HCT116 (cell line): Measurements from ENCODE around the gene SEMA5A. TPM values are rescaled to one million over a fixed set of nuclear protein-coding genes. Genes with fewer than 3 reads are reported as not detected.

ENCODE experiments used
- ATAC-seq: fragments of 200-7000 bp; cut with Tn5 transposase; 2 replicates; pipeline ENCODE4 v1.9.1; 2020; ENCODE audit warnings: mild to moderate bottlenecking, moderate library complexity
- BruUV-seq: library from RNA; stranded (reverse); fragments of 400-500 nt; replicated peaks from 2 replicates; lab custom pipeline; 2021; lab: Mats Ljungman, UMichigan
- CTCF ChIA-PET: fragments of 300-600 bp; sonication (Branson Sonifier 250); formaldehyde crosslinking; loops from one replicate; lab custom pipeline; 2021; ENCODE audit warnings: antibody characterized with exemption; lab: Charles Lee
- POLR2A ChIA-PET: fragments of 300-600, 350-600 bp; sonication (Branson Sonifier 250); formaldehyde crosslinking; loops from one replicate; lab custom pipeline; 2021; ENCODE audit warnings: antibody characterized with exemption; lab: Charles Lee
- RAD21 ChIA-PET, 2 experiments: fragments of 300-600 bp; sonication (Branson Sonifier 250); formaldehyde crosslinking; loops; one replicate each; lab custom pipeline; 2023; ENCODE audit warnings: low total read pairs in 2 of 2; ENCODE audit not compliant: uncharacterized antibody in 2 of 2, unreplicated experiment in 2 of 2, low non-redundant PET in 1 of 2; lab: Charles Lee
- DNase-seq: peaks from one replicate; pipeline ENCODE4 v3.0.0-alpha.2; 2010; ENCODE audit warnings: low read depth, low spot score
- H2AFZ ChIP-seq: fragments of 200-600 bp; shearing (Covaris generic), sonication (generic); 2 replicates; pipeline ENCODE4 v1.6.1; 2017; ENCODE audit warnings: low read depth, mixed run types, mixed read lengths, antibody characterized with exemption, low read length; ENCODE audit not compliant: poor library complexity, severe bottlenecking
- H3K27ac ChIP-seq: 2 replicates; pipeline ENCODE4 v1.5.1; 2012; ENCODE audit warnings: low read depth, low read length
- H3K27me3 ChIP-seq: fragments of 200-600 bp; sonication (generic); 2 replicates; pipeline ENCODE4 v1.6.1; 2016; ENCODE audit warnings: mixed run types, low read length, mixed read lengths; ENCODE audit not compliant: insufficient read depth
- H3K36me3 ChIP-seq, 2 experiments: fragments of 200-500 bp in 1 of 2; fragments of 200-600 bp in 1 of 2; sonication (Bioruptor generic) in 1 of 2; sonication (generic) in 1 of 2; 2 replicates each; pipeline versions ENCODE4 v1.5.1 to v1.6.1; 2014 to 2016; ENCODE audit warnings: low read length in 2 of 2, inconsistent platforms in 1 of 2, mixed read lengths in 1 of 2, mixed run types in 1 of 2; ENCODE audit not compliant: insufficient read depth in 2 of 2, control insufficient read depth in 1 of 2
- H3K4me1 ChIP-seq, 2 experiments: fragments of 200-600 bp in 1 of 2; sonication (generic) in 1 of 2; 2 replicates each; pipeline versions ENCODE4 v1.5.1 to v1.6.1; 2012 to 2017; ENCODE audit warnings: low read length in 2 of 2, inconsistent platforms in 1 of 2, mild to moderate bottlenecking in 1 of 2, mixed read lengths in 1 of 2, mixed run types in 1 of 2, moderate library complexity in 1 of 2; ENCODE audit not compliant: insufficient read depth in 2 of 2, control insufficient read depth in 1 of 2
- H3K4me2 ChIP-seq: fragments of 200-600 bp; sonication (generic); 2 replicates; pipeline ENCODE4 v1.6.1; 2017; ENCODE audit warnings: mixed run types, low read length, mixed read lengths
- H3K4me3 ChIP-seq, 2 experiments: fragments of 200-600 bp in 1 of 2; sonication (generic) in 1 of 2; replicated peaks in 1 of 2; 2 replicates each; pipeline ENCODE4 v1.5.1; 2011 to 2016; ENCODE audit warnings: low read length in 2 of 2, control low read depth in 1 of 2, low read depth in 1 of 2, mild to moderate bottlenecking in 1 of 2, mixed read lengths in 1 of 2, mixed run types in 1 of 2
- H3K79me2 ChIP-seq: fragments of 200-600 bp; sonication (generic); 2 replicates; pipeline ENCODE4 v1.6.1; 2017; ENCODE audit warnings: mild to moderate bottlenecking, mixed run types, low read length, moderate library complexity, mixed read lengths; ENCODE audit not compliant: insufficient read depth
- H3K9ac ChIP-seq: fragments of 200-600 bp; sonication (generic); 2 replicates; pipeline ENCODE4 v1.6.1; 2016; ENCODE audit warnings: low read length, mixed read lengths
- H3K9me2 ChIP-seq: fragments of 200-600 bp; sonication (generic), shearing (Covaris generic); 2 replicates; pipeline ENCODE4 v1.6.1; 2017; ENCODE audit warnings: mixed run types, mild to moderate bottlenecking, moderate library complexity; ENCODE audit not compliant: insufficient read depth
- H3K9me3 ChIP-seq, 2 experiments: fragments of 200-500 bp in 1 of 2; fragments of 200-600 bp in 1 of 2; sonication (Bioruptor generic) in 1 of 2; sonication (generic) in 1 of 2; 2 replicates each; pipeline ENCODE4 v1.6.1; 2014 to 2017; ENCODE audit warnings: low read length in 2 of 2, mixed read lengths in 2 of 2, inconsistent platforms in 1 of 2, low read depth in 1 of 2, mild to moderate bottlenecking in 1 of 2, mixed run types in 1 of 2, moderate library complexity in 1 of 2; ENCODE audit not compliant: control insufficient read depth in 1 of 2, insufficient read depth in 1 of 2
- H4K20me1 ChIP-seq: fragments of 200-600 bp; sonication (generic), shearing (Covaris generic); 2 replicates; pipeline ENCODE4 v1.6.1; 2017; ENCODE audit warnings: mixed run types, mild to moderate bottlenecking, moderate library complexity; ENCODE audit not compliant: insufficient read depth
- ATF3 ChIP-seq: IDR thresholded peaks from 2 replicates; pipeline ENCODE4 v1.6.1; 2012
- EZH2 ChIP-seq: fragments of 200-600 bp; sonication (generic); IDR thresholded peaks from 2 replicates; pipeline ENCODE4 v1.6.1; 2017; ENCODE audit warnings: antibody characterized with exemption, mixed run types
- EZH2phosphoT487 ChIP-seq: fragments of 200-600 bp; IDR thresholded peaks from 2 replicates; pipeline ENCODE4 v1.6.1; 2018; ENCODE audit warnings: antibody characterized with exemption, borderline replicate concordance
- JUND ChIP-seq: IDR thresholded peaks from 2 replicates; pipeline ENCODE4 v1.6.1; 2012
- SP1 ChIP-seq: IDR thresholded peaks from 2 replicates; pipeline ENCODE4 v1.6.1; 2012; ENCODE audit warnings: low read depth
- TCF7L2 ChIP-seq: IDR thresholded peaks from 2 replicates; pipeline ENCODE4 v1.7.0; 2011; ENCODE audit warnings: borderline replicate concordance, inconsistent platforms; ENCODE audit not compliant: insufficient read depth, insufficient read length; ENCODE audit errors: extremely low read depth
- ZBTB33 ChIP-seq: IDR thresholded peaks from 2 replicates; pipeline ENCODE4 v1.6.1; 2011; ENCODE audit warnings: mild to moderate bottlenecking, low read length, moderate library complexity; ENCODE audit not compliant: insufficient replicate concordance; ENCODE audit errors: extremely low read depth
- intact Hi-C: fragments of 100-400 bp; cut with micrococcal nuclease; formaldehyde crosslinking; loops from 2 replicates; pipeline ENCODE4 v1.10.0; 2022
- total RNA-seq: library from RNA; stranded (reverse); gene quantifications from one replicate; pipeline ENCODE4 v1.2.1, GENCODE V29; 2021; ENCODE audit not compliant: unreplicated experiment

Gene SEMA5A
- total RNA-seq, 1 experiment from 2014 or later, result 0.02 TPM

DNA sequence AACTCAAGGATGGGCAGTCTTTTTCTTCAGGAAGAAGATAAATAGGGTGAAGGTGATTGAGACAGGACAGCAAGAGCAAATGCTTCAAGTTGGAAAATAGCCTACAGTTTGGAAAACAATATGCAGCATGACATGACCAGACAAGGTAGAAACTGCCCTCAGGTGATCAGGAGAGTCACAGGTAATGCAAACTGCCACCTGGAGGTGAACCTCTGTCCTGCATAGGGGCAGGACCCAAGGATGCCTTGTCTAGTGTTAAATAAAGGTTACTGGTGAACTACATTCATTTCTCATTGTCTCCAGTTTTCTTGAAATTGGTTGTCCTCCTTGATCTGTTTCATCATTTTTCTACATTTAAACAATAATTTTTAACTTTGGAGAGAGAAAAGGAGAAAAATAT is 232.1 kb downstream of the SEMA5A start (continued):
- TF ChIP-seq ZBTB33, result no peak
- TF ChIP-seq ATF3, result no peak
- TF ChIP-seq SP1, result no peak
- no peak for TF ChIP-seq EZH2phosphoT487
- no peak for TF ChIP-seq EZH2

DNA sequence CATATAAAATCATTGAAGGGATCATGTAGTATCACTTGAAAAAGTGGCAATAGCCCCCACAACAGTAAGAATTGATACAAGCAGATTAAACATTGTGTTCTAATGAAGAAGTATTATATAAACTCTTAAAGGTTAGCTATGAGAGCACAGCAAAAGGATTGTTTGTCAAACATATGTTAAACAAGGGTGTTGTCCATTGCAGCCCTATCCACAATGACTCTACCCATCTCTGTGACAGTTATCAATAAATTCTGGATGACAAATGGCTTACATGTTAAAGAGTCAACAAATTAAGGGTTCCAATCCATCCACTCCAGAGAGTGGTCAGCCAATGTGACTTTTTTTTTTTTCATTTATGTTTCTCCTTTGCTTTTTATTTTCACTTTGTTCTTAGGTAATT is 238.7 kb downstream of the SEMA5A start:
- no peaks in the 10 kb centered on the region for H3K4me1 ChIP-seq
- no peak for DNase-seq
- TF ChIP-seq TCF7L2 (no peak), JUND (no peak)
- TF ChIP-seq, all 23 proteins: peak for 0
- POLR2A ChIA-PET, result no interaction called here
- Histone ChIP-seq H3K9me2 (no peaks in the 10 kb centered on the region), H3K27ac (no peak overlapping the region), H3K36me3 (no peaks in the 10 kb centered on the region), H3K4me2 (no peak overlapping the region), H3K79me2 (no peaks in the 10 kb centered on the region), H2AFZ (no peak overlapping the region), H3K27me3 (no peaks in the 10 kb centered on the region), H3K4me3 (no peak overlapping the region), H3K9ac (no peak overlapping the region), H3K9me3 (peaks cover 3 to 33% of the 10 kb centered on the region in 2 experiments; a peak in 2 of 4 replicates), H4K20me1 (no peaks in the 10 kb centered on the region)
- no TSS peak for BruUV-seq
- CTCF ChIA-PET, result no interaction called here
- RAD21 ChIA-PET, result no interaction called here
- no peak for ATAC-seq
- intact Hi-C loops, result no loop called here
